ENCODE measurements around the gene WDR70.

The WDR70 gene

GRCh38 chr5:37717613-37718431, 338.7 kb downstream of the WDR70 start:
- peak; percentile 68 for ATAC-seq
- TF ChIP-seq OSR1 (CRISPR knock-in tag; IDR thresholded peaks at IDR 0.05) (no peak), ISL1 (CRISPR knock-in tag; IDR thresholded peaks at IDR 0.05) (peak; percentile 58)

GRCh38 chr5:37720550-37720952, 341.4 kb downstream of the WDR70 start:
- ATAC-seq: peak; percentile 61
- TF ChIP-seq TOX (CRISPR knock-in tag; IDR thresholded peaks at IDR 0.05; ENCODE audit: borderline replicate concordance): no peak
- TF ChIP-seq ZNF8 (CRISPR knock-in tag; IDR thresholded peaks at IDR 0.05): peak; percentile 71
- peak; percentile 82; the same call in 1 of the 2 replicates for TF ChIP-seq CSDC2 (CRISPR knock-in tag; IDR thresholded peaks at IDR 0.05)
- peak; percentile 90 for TF ChIP-seq CREB5 (CRISPR knock-in tag; IDR thresholded peaks at IDR 0.05; ENCODE audit: low read depth)
- peak; percentile 96 for TF ChIP-seq CSRNP3 (CRISPR knock-in tag; IDR thresholded peaks at IDR 0.05)
- TF ChIP-seq ZC3H10 (CRISPR knock-in tag; IDR thresholded peaks at IDR 0.05): peak; percentile 87; the same call in 1 of the 2 replicates
- TF ChIP-seq SNAI2 (CRISPR knock-in tag; IDR thresholded peaks at IDR 0.05): peak; percentile 93
- TF ChIP-seq GLIS3 (CRISPR knock-in tag; IDR thresholded peaks at IDR 0.05): peak; percentile 95; the same call in 1 of the 2 replicates
- peak; percentile 96 for TF ChIP-seq PATZ1 (CRISPR knock-in tag; IDR thresholded peaks at IDR 0.05; ENCODE audit: borderline replicate concordance)
- TF ChIP-seq ZFP30 (CRISPR knock-in tag; IDR thresholded peaks at IDR 0.05): no peak
- TF ChIP-seq ZFP3 (CRISPR knock-in tag; IDR thresholded peaks at IDR 0.05): peak; percentile 68; the same call in 1 of the 2 replicates
- TF ChIP-seq POU6F1 (CRISPR knock-in tag; IDR thresholded peaks at IDR 0.05; ENCODE audit: borderline replicate concordance, low read depth): no peak
- TF ChIP-seq ESRRG (CRISPR knock-in tag; IDR thresholded peaks at IDR 0.05): peak; percentile 92
- TF ChIP-seq TSHZ2 (CRISPR knock-in tag; IDR thresholded peaks at IDR 0.05): peak; percentile 96
- peak; percentile 100 for TF ChIP-seq TCF4 (CRISPR knock-in tag; IDR thresholded peaks at IDR 0.05; ENCODE audit: borderline replicate concordance)
- TF ChIP-seq BACH2 (CRISPR knock-in tag; IDR thresholded peaks at IDR 0.05; ENCODE audit: borderline replicate concordance): no peak
- peak; percentile 75; the same call in 1 of the 2 replicates for TF ChIP-seq PPARA (CRISPR knock-in tag; IDR thresholded peaks at IDR 0.05; ENCODE audit: borderline replicate concordance)
- TF ChIP-seq RARB (CRISPR knock-in tag; IDR thresholded peaks at IDR 0.05): no peak
- peak; percentile 98 for TF ChIP-seq ISL1 (CRISPR knock-in tag; IDR thresholded peaks at IDR 0.05)
- no peak for TF ChIP-seq OSR1 (CRISPR knock-in tag; IDR thresholded peaks at IDR 0.05)
- peak; percentile 32; the same call in 1 of the 2 replicates for TF ChIP-seq ZNF70 (CRISPR knock-in tag; IDR thresholded peaks at IDR 0.05)
- peak; percentile 87 for TF ChIP-seq ZNF565 (CRISPR knock-in tag; conservative IDR thresholded peaks at IDR 0.05; ENCODE audit: low read depth)
- TF ChIP-seq ARNTL (CRISPR knock-in tag; IDR thresholded peaks at IDR 0.05; ENCODE audit: borderline replicate concordance, low read depth): peak; percentile 82; the same call in 1 of the 2 replicates
